ENCODE results near the gene AIFM3.

DNA sequence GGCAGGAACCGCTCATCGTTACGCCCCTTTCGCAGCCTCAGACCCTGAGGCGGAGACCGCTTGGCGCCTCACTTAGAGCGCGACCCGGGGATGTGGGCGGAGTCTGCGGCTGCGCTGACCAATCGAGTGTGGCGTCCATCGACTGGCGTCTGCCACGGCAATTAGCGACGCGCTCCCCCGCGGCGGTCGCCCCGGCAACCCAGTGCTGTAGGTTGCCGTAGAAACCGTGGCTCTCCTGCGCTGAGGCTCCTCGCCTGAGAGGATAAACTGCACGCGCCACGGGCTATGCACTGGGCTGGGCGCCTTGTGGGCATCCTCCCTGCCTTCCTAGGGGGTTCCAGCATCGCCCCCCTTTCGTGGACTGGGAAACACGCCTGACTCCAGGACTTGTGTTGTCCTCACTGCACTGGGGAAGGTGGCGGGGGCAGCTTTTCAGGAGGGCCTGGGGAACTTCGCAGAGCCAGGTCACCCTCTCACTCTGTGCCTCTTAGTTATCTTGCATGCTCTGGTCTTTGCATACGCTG, 47.2 kb downstream of the AIFM3 start:
- TF ChIP-seq POLR2AphosphoS5 (IDR thresholded peaks at IDR 0.05) = no peak
- no peak for TF ChIP-seq EP300 (IDR thresholded peaks at IDR 0.05; ENCODE audit: low read depth)
- TF ChIP-seq, protein P1, sequence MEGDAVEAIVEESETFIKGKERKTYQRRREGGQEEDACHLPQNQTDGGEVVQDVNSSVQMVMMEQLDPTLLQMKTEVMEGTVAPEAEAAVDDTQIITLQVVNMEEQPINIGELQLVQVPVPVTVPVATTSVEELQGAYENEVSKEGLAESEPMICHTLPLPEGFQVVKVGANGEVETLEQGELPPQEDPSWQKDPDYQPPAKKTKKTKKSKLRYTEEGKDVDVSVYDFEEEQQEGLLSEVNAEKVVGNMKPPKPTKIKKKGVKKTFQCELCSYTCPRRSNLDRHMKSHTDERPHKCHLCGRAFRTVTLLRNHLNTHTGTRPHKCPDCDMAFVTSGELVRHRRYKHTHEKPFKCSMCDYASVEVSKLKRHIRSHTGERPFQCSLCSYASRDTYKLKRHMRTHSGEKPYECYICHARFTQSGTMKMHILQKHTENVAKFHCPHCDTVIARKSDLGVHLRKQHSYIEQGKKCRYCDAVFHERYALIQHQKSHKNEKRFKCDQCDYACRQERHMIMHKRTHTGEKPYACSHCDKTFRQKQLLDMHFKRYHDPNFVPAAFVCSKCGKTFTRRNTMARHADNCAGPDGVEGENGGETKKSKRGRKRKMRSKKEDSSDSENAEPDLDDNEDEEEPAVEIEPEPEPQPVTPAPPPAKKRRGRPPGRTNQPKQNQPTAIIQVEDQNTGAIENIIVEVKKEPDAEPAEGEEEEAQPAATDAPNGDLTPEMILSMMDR (IDR thresholded peaks at IDR 0.05) = no peak
- no peak for TF ChIP-seq POLR2A (IDR thresholded peaks at IDR 0.05)

All from transverse colon (tissue), 4 donors.